ENCODE measurements around the gene LRRC8C.
A peak's percentile ranks its signal among the peaks of the same experiment; 100 is the strongest.

The LRRC8C gene

GRCh38 chr1:89635825-89636815, 3.2 kb downstream of the LRRC8C start:
- FAIRE-seq, result no peak

DNA sequence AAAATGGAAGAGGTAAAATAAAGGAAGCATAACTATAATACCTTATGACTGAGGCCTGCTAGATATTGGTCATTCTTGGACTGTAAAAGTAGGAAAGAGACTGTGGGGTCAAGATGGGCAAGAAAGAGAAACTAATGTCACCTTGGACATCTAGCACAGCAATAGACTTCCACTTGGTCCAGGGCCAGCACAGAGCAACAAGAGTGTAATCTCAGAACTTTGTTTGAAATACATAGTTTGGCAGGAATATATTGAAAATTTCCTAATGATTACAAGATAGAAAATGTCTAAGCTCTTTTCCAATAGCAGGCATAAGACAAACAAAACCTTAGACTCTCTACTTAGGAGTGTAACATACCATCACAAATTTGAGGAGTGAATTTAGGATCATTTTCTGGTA, 4.6 kb downstream of the LRRC8C start:
- FAIRE-seq, result no peak

GRCh38 chr1:89640440-89640839, 7.5 kb downstream of the LRRC8C start:
- peak; percentile 61 for FAIRE-seq

- no peak for FAIRE-seq
Measured at GRCh38 chr1:89641781-89642180, 8.9 kb downstream of the LRRC8C start.

DNA sequence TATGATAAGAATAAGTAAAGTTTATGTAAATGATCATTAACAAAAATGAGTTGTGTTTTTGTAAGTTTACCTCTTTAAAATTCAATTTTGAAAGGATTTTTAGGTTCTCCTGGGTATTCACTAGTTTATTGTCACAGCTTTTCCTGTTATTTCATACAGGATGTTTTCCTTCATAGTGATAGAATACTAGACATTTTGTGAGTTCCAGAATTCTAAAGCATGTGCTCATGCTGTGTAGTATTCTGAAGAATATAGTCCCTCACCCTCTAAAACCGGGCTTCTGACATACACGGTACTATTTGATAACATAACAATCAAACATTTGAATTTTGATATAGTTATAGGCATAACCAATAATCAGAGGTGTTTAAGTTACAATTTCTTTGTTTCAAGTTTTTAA, 10.7 kb downstream of the LRRC8C start:
- FAIRE-seq, result peak; percentile 34

GRCh38 chr1:89644119-89644814, 11.3 kb downstream of the LRRC8C start:
- no peak for FAIRE-seq

GRCh38 chr1:89646259-89646658, 13.3 kb downstream of the LRRC8C start:
- FAIRE-seq, result peak; percentile 70

DNA sequence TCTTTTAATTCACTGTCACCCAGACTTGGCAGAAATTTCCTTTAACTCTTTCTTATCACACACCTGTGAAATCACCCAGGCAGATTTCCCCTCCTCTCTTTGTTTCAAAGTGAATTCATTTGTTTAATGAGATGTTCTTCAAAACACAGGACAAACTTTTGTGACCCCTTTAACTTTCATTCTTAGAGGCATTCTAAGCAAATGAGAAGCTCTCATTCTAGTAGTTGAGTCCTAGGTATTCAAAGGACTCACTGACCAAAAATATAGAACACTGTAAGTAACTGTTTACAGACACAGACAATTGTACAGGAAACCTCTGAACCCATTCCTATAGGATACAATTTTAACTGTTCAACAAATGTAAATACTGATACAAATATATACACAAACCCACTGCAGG, 16.9 kb downstream of the LRRC8C start:
- peak; percentile 21 for FAIRE-seq

DNA sequence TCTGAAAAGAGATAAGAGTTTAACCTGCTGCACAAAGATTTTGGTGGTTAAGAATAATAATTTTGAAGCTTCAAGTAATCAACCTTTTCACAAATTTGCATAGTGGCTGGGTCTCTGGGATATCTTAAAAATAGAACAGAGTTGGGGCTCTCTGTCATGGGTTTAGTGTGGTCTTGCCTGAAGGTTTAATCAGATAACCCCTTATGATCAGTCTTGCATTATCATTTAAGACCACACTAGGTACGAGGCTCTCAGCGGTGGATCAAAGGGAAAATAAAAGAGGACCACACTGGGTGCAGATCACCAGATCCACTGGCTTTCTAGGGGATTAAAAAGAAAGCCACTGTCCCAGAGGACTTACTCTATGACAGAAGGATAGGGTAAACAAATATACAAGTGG, 19.5 kb downstream of the LRRC8C start:
- no peak for FAIRE-seq

- FAIRE-seq, result no peak
Measured at GRCh38 chr1:89657886-89658285, 25.0 kb downstream of the LRRC8C start.

GRCh38 chr1:89659322-89660081, 26.6 kb downstream of the LRRC8C start:
- peak; percentile 8 for FAIRE-seq

DNA sequence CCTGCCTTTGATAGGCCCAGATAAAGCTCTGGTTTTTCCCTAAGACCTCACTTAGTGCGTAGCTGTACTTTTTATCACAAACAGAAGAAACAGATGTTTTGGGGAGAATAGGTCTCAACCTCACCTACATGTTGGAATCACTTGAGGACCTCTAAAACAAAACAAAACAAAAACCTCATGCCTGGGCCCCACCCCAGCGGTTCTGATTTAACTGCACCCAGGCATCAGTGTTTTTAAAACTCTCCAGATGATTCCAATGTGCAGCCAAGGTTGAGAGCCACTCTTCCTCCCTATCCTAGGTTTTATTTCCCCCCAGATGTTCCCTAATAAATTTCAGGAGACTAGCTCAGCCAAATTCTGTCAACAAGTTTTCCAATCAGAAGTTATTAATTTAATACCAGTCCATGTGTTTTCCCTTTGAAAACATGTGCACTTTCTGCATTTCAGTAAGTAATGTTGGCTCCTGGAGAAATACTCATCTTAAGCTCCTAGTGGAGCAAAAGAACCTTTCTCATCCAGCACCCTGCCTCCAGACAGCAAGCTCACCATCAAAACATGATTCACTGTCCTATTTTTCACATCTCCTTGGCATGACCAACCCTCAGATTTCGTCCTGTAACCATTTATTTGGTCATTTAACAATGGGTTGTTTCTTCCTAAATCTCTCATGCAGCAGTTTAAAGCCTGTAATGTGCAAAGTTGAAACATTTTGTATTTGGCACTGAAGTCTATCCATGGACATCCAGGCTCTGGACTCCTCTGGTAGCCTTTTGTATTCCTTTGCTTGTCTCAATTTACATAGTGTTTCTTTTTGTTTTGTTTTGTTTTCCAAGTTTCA, 27.5 kb downstream of the LRRC8C start:
- FAIRE-seq, result no peak

DNA sequence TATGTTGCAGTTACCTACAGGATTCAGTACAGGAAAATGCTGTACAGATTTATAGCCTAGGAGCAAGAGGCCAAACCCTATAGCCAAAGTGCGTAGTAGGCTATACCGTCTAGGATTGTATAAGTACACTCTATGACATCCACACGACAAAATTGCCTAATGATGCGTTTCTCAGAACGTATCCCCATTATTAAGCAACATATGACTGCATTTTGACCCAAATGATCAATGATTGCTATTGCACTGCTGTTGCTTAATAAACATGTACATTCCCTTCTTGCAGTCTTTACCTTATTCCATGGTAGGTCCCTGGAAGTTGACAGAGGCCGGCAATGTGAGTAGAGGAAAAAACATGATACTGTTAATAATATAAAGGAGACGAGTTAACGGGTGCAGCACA, 33.0 kb downstream of the LRRC8C start:
- no peak for FAIRE-seq

GRCh38 chr1:89666640-89667039, 33.7 kb downstream of the LRRC8C start:
- no peak for FAIRE-seq

GRCh38 chr1:89667691-89668090, 34.8 kb downstream of the LRRC8C start:
- no peak for FAIRE-seq

- no peak for FAIRE-seq
Measured at GRCh38 chr1:89668961-89669360, 36.0 kb downstream of the LRRC8C start.

DNA sequence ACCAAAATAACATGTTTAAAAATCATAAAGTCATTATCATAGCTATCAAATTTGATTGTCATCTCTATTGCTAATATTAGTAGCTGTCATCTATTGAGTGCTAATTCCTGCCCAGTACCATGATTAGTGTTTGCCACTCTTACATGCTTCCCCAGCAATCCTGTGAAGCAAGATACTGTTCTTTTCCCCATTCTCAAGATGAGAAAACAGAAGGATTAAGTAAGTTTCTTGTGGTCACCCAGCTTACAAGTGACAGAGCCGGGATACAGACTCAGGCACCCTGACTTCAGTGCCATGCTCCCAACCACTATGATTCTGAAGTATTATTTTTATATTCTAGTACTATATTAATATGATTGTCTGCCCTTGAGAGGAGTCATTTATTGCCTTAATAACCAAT, 36.5 kb downstream of the LRRC8C start:
- FAIRE-seq, result no peak

DNA sequence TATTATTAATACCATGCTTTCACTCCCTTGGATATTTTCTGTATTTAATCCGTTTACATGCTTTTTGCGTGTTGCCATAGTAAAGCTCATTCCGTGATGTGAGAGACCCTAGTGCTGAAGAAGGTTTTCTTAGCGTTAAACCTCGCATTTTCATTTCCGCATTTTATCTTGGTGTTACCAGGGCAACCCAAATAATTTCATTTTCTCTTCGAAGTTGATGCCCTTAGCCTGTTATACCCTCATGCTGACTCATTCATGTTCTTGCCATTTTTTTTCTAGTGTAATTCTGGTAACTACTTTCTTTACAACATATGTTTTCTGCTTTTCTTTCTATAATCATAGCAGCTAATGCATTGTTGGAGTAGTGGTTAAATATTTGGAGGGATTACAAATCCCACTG, 37.2 kb downstream of the LRRC8C start:
- no peak for FAIRE-seq

GRCh38 chr1:89670711-89671110, 37.8 kb downstream of the LRRC8C start:
- no peak for FAIRE-seq

DNA sequence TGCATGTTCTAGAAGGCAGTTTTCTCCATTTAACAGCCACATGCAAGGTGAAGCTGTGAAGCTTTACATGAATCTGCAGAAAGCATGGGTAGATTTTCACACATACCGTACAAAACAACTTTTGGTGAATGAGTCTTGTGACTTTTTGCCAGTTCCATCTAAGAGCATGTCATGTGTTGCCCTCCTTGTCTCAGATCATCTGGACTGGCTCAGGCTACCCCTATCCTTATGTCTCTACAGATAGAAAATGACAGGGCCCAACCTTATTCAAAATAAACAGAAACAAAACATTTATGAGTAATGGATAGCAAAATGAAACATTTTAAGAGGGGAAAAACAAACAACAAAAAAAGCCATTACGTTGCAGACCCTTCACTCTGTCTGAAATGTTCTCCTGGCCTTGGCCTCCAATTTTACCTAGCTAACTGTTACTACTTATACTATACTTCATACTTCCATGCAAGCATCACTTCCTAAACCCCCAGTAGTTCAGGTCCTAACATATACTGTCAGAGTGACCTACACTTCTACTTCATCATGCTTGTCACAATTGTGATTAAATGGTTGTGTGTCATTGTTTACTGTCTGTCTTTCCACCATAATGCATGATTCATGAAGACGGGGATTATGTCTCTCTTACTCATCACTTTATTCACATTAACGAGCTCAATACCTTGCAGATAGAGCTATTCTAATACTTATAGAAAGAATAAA, 39.0 kb downstream of the LRRC8C start:
- FAIRE-seq, result no peak

DNA sequence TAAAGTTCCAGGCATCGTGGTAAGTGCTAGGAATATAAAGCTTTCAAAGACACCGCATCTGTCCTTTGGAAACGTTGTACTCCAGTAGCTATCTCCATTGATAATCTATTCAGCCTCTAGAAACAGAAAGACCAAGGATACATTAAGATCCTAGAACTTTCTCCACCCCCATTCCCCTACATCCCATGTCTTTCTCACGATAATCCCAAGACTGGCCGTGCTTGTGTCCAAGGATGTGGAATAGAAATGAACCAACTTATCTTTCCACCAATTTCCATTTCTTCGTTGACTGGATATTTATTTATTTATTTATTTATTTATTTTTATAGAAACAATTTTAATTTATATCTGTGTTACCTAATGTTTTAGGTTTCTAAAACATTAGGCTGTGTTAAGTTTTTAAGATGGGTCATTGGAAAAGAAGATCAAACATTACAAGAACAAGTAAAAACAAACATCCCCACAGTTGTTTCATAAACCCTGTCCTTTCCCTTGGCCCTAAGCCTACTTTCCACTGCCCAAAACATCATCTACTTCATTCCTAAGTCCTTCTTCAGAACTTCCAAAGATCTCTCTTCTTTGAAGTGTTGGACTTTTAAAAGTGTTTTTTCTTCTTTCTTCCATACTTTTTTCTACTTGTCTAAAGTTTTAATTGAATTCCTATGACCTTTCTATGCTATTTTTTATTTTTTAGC, 39.7 kb downstream of the LRRC8C start:
- peak; percentile 60 for FAIRE-seq
